WERI-Rb-1 (cell line): Measurements from ENCODE around the gene OR2AG2.
"Not testable (repeated sequence)": the region's sequence is repeated elsewhere in the genome, so short reads cannot be mapped to it uniquely, and the experiment has no call there.

Experiments used
- DNase-seq: peaks from one replicate; pipeline ENCODE4 v3.0.0-alpha.2; 2020
- H3K27ac ChIP-seq: fragments of 250-450 bp; sonication (Bioruptor Pico); 2 replicates; pipeline ENCODE4 v1.5.1; 2020; ENCODE audit warnings: mild to moderate bottlenecking, moderate library complexity
- H3K27me3 ChIP-seq: fragments of 250-450 bp; sonication (Bioruptor Pico); 2 replicates; pipeline ENCODE4 v1.5.1; 2021; ENCODE audit warnings: mild to moderate bottlenecking, low read depth, moderate library complexity; ENCODE audit not compliant: insufficient read depth, severe bottlenecking
- H3K36me3 ChIP-seq: fragments of 250-450 bp; sonication (Bioruptor Pico); 2 replicates; pipeline ENCODE4 v1.5.1; 2020; ENCODE audit warnings: mild to moderate bottlenecking, moderate library complexity
- H3K4me3 ChIP-seq: 2 replicates; pipeline ENCODE4 v1.5.1; 2011; ENCODE audit warnings: low read depth, mild to moderate bottlenecking, control low read depth, low read length
- H3K9me3 ChIP-seq: fragments of 250-450 bp; sonication (Bioruptor Pico); 2 replicates; pipeline ENCODE4 v1.5.1; 2021; ENCODE audit warnings: mild to moderate bottlenecking, moderate library complexity; ENCODE audit not compliant: severe bottlenecking
- CTCF ChIP-seq: IDR thresholded peaks from 2 replicates; pipeline ENCODE4 v1.5.1; 2011; ENCODE audit warnings: low read depth, mild to moderate bottlenecking, control low read depth, inconsistent platforms, low read length

The OR2AG2 gene

GRCh38 chr11:6771926-6772893 lies at the start of gene OR2AG2:
Gene OR2AG2, minus strand, starts transcription at chr11:6771976. Its CDS starts 3,019 bp downstream, at chr11:6768957.
- TF ChIP-seq CTCF: no peak
- DNase-seq: no peak
- Histone ChIP-seq H3K27ac (no peak within 1 kb of the TSS), H3K27me3 (no peaks in the 10 kb centered on the region), H3K36me3 (no peaks in the 10 kb centered on the region), H3K4me3 (no peak within 1 kb of the TSS), H3K9me3 (no peaks in the 10 kb centered on the region)

GRCh38 chr11:6818967-6819366 lies 47.2 kb upstream of the OR2AG2 start:
- Histone ChIP-seq H3K9me3 (no peaks in the 10 kb centered on the region), H3K4me3 (no peak overlapping the region), H3K27ac (no peak overlapping the region), H3K27me3 (no peaks in the 10 kb centered on the region), H3K36me3 (no peaks in the 10 kb centered on the region)
- no peak for DNase-seq
- no peak for TF ChIP-seq CTCF

- Histone ChIP-seq H3K27ac (no peak overlapping the region), H3K4me3 (no peak overlapping the region), H3K36me3 (no peaks in the 10 kb centered on the region), H3K27me3 (no peaks in the 10 kb centered on the region), H3K9me3 (no peaks in the 10 kb centered on the region)
- 0 out of 2 replicates have a peak, but pooled peaks have one; percentile 3 for TF ChIP-seq CTCF
- peak; percentile 12 for DNase-seq
Measured at GRCh38 chr11:6817694-6818093, 45.9 kb upstream of the OR2AG2 start.

GRCh38 chr11:6813656-6814055 lies 41.9 kb upstream of the OR2AG2 start:
- Histone ChIP-seq H3K27me3 (no peaks in the 10 kb centered on the region), H3K36me3 (no peaks in the 10 kb centered on the region), H3K27ac (no peak overlapping the region), H3K4me3 (no peak overlapping the region), H3K9me3 (no peaks in the 10 kb centered on the region)
- no peak for TF ChIP-seq CTCF
- no peak for DNase-seq

- Histone ChIP-seq H3K4me3 (no peak overlapping the region), H3K27ac (no peak overlapping the region), H3K27me3 (no peaks in the 10 kb centered on the region), H3K9me3 (no peaks in the 10 kb centered on the region), H3K36me3 (no peaks in the 10 kb centered on the region)
- peak; percentile 90 for TF ChIP-seq CTCF
- DNase-seq: peak; percentile 33
Measured at GRCh38 chr11:6812390-6813005, 40.7 kb upstream of the OR2AG2 start.

GRCh38 chr11:6801075-6801474 lies 29.3 kb upstream of the OR2AG2 start:
- not testable (repeated sequence) for H3K36me3 ChIP-seq, DNase-seq, H3K27ac ChIP-seq, H3K4me3 ChIP-seq, H3K27me3 ChIP-seq, H3K9me3 ChIP-seq
